ENCODE results near the gene SEC14L1. TPM values are rescaled to one million over a fixed set of nuclear protein-coding genes. Genes with fewer than 3 reads are reported as not detected.

Gene SEC14L1
- polyA plus RNA-seq, 2 of the 4 experiments (the other 2 are of a cell fraction) = 27.5 to 40.4 TPM

DNA sequence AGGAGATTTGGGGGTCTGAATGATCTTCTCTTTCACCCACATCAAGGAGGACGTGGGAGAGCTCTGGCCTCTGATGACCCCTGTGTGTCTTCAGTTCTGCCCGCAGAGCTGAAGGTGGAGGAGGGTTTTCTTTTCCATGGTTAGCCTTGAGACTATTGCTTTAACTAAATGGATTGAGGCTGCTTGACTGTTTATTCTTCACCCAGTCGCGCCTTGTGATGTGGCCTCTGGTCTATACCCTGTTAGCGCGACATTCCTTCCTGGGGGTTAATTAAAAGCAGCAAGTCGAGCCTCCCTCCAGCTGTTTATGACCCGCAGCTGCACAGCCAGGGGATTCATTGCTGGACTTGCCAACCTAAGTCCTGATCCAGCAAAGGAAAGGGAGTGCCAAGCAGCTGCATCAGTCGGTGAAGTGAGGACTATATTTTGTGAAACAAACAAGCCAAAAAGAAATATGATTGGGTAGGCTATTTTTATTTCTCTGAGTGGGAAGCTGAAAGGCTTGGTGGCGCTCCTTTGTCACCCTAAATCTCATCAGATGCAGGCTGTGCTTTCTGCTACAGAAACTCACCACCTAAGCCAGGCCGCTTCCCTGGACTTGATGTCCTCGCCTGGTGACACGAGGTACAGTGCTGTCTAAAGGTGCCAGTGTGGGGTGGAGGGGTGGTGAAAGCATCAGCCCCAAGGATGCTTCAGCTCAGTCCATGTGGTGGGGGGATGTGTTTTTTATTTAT is 11.0 kb upstream of the SEC14L1 start:
- POLR2A ChIA-PET = interaction anchor here (5.3 kb wide), 1 partner anchor 11 kb away, joined by 28 read pairs; the partner anchor contains the start of gene SEC14L1
- H3K27ac ChIP-seq = peak overlapping the region; percentile 26 to 28; a peak in 4 of 6 replicates
- no peak for TF ChIP-seq ZC3H11A (IDR thresholded peaks at IDR 0.05)
- TF ChIP-seq, protein P1, sequence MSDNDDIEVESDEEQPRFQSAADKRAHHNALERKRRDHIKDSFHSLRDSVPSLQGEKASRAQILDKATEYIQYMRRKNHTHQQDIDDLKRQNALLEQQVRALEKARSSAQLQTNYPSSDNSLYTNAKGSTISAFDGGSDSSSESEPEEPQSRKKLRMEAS (IDR thresholded peaks at IDR 0.05) = 0 out of 2 replicates have a peak, but pooled peaks have one; percentile 7

DNA sequence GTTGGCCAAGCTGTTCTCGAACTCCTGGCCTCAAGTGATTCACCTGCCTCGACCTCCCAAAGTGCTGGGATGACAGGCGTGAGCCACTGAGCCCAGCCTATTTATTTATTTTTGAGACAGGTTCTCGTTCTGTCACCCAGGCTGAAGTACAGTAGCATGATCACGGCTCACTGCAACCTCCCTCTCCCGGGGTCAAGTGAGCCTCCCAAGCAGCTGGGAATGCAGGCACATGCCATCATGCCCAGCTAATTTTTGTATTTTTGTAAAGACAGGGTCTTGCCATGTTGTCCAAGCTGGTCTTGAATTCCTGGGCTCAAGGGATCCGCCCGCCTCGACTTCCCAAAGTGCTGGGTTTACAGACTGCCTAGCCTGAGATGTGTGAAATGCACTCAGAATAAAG is 10.2 kb upstream of the SEC14L1 start:
- 88% methylated on average over 9 of the region's 9 CpGs for WGBS (ENCODE audit: missing lambda C conversion rate)
- DNase-seq (ENCODE audit: low read depth in 1 of 2, low spot score in 1 of 2) = no peak
- 0 out of 6 replicates have a peak overlapping the region, but pooled peaks of 1 of the 2 experiments have one; percentile 11 for H3K27ac ChIP-seq
- H3K9me3 ChIP-seq = no peaks in the 10 kb centered on the region
- FAIRE-seq = no peak
- no peak overlapping the region for H3K4me3 ChIP-seq
- POLR2A ChIA-PET = interaction anchor here (5.3 kb wide), 1 partner anchor 10 kb away, joined by 28 read pairs; the partner anchor contains the start of gene SEC14L1
- no peak for TF ChIP-seq KDM1A (IDR thresholded peaks at IDR 0.05; ENCODE audit: low read depth)
- TF ChIP-seq CHD4 (IDR thresholded peaks at IDR 0.05; ENCODE audit: borderline replicate concordance) = no peak
- no peak for TF ChIP-seq FOSB (CRISPR knock-in tag; IDR thresholded peaks at IDR 0.05)
- TF ChIP-seq RFX5 (IDR thresholded peaks at IDR 0.05) = no peak
- TF ChIP-seq, protein P2, sequence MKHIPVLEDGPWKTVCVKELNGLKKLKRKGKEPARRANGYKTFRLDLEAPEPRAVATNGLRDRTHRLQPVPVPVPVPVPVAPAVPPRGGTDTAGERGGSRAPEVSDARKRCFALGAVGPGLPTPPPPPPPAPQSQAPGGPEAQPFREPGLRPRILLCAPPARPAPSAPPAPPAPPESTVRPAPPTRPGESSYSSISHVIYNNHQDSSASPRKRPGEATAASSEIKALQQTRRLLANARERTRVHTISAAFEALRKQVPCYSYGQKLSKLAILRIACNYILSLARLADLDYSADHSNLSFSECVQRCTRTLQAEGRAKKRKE (CRISPR knock-in tag; IDR thresholded peaks at IDR 0.05; ENCODE audit: low read depth) = no peak
- TF ChIP-seq MAZ (IDR thresholded peaks at IDR 0.05; ENCODE audit: borderline replicate concordance, low read depth, low read length) = no peak
- no peak for TF ChIP-seq FOXS1 (CRISPR knock-in tag; IDR thresholded peaks at IDR 0.05)
- TF ChIP-seq TFCP2L1 (CRISPR knock-in tag; IDR thresholded peaks at IDR 0.05) = no peak
- TF ChIP-seq RNF2 (IDR thresholded peaks at IDR 0.05; ENCODE audit: borderline replicate concordance, low read depth) = no peak
- no peak for TF ChIP-seq RCOR1 (IDR thresholded peaks at IDR 0.05; ENCODE audit: low read depth, low read length)
- no peak for TF ChIP-seq PHF8 (IDR thresholded peaks at IDR 0.05; ENCODE audit: borderline replicate concordance, low read depth)
- no peak for TF ChIP-seq JUNB (IDR thresholded peaks at IDR 0.05)
- no peak for TF ChIP-seq NPAS2 (CRISPR knock-in tag; IDR thresholded peaks at IDR 0.05; ENCODE audit: borderline replicate concordance)
- H3K4me1 ChIP-seq = peaks cover 45% of the 10 kb centered on the region
- CTCF ChIA-PET = interaction anchor here (0.8 to 3.1 kb wide), 8 partner anchors 9 to 426 kb away, joined by 3 to 10 read pairs (median 5); partner anchors contain the start of gene SEC14L1
- ATAC-seq = no peak
- no peak overlapping the region for H3K4me2 ChIP-seq

More for the DNA sequence above, 11.0 kb upstream of the SEC14L1 start:
- Histone ChIP-seq H3K4me3 (no peak overlapping the region), H3K4me1 (peaks cover 53% of the 10 kb centered on the region), H3K9me3 (no peaks in the 10 kb centered on the region), H3K4me2 (no peak overlapping the region)
- DNase-seq (ENCODE audit: low read depth in 1 of 2, low spot score in 1 of 2) = no peak
- ATAC-seq = no peak
- 80% methylated on average over 13 of the region's 13 CpGs for WGBS (ENCODE audit: missing lambda C conversion rate)
- no peak for FAIRE-seq
- CTCF ChIA-PET = interaction anchor here (1.0 to 11.6 kb wide), 6 partner anchors 11 to 75 kb away, joined by 3 to 121 read pairs (median 7); partner anchors contain the start of gene SEC14L1

DNA sequence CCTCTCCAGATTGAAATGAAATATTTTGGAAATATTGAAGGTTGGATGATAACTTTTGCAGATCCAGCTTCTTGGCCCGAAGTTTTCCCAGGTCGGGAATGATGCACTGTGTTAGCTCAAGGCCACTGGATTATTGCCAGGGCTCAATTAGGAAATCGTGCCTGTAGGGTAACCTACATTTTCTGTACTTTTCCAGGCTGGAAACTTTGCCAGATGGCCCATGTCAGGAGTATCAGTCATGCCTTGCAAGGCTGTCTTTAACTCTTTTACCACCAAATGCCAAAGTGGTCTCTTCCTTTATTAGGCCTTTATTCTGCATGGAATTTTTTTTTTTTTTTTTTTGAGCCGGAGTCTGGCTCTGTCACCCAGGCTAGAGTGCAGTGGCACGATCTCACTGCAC is 8.9 kb upstream of the SEC14L1 start:
- H3K4me2 ChIP-seq = peak overlapping the region; percentile 34
- peak; percentile 41 to 52; a peak in 4 of 6 replicates for ATAC-seq

More for the DNA sequence above, 8.9 kb upstream of the SEC14L1 start:
- FAIRE-seq (no peak), DNase-seq (ENCODE audit: low read depth in 1 of 2, low spot score in 1 of 2) (no peak)
- Histone ChIP-seq H3K4me1 (peaks cover 31% of the 10 kb centered on the region), H3K27ac (peak overlapping the region; percentile 49 to 74), H3K9me3 (no peaks in the 10 kb centered on the region), H3K4me3 (no peak overlapping the region)
- ChIA-PET CTCF (interaction anchor here (1.1 to 2.2 kb wide), 4 partner anchors 10 to 65 kb away, joined by 3 to 9 read pairs (median 4); no protein-coding TSS in a partner anchor), POLR2A (interaction anchor here (5.3 kb wide), 1 partner anchor 8 kb away, joined by 28 read pairs; the partner anchor contains the start of gene SEC14L1)
- 40% methylated on average over 5 of the region's 5 CpGs for WGBS (ENCODE audit: missing lambda C conversion rate)
- TF ChIP-seq FOSL2 (IDR thresholded peaks at IDR 0.05) (no peak), FOSL2 (CRISPR knock-in tag; IDR thresholded peaks at IDR 0.05) (no peak), CEBPB (IDR thresholded peaks at IDR 0.05) (peak; percentile 17 to 31; a peak in 3 of 4 replicates), KDM1A (IDR thresholded peaks at IDR 0.05; ENCODE audit: low read depth) (no peak), POLR2A (IDR thresholded peaks at IDR 0.05; ENCODE audit: low read length) (no peak)

All from A549 (cell line).